Heart left ventricle (tissue), 13 donors: ENCODE results near the gene CNDP2.

Experiments
- POLR2A ChIP-seq, 2 donors: fragments of 450-650 bp; IDR thresholded peaks; one replicate each; pipeline ENCODE4 v1.6.1; 2017; ENCODE audit warnings: antibody characterized with exemption in 2 of 2, mild to moderate bottlenecking in 2 of 2, moderate library complexity in 2 of 2
- TF ChIP-seq, protein P1 (sequence below), 12 donors: fragments of 200-600 bp; sonication (generic) in 4 of 12; IDR thresholded peaks; one replicate each; pipeline versions ENCODE4 v1.5.0 to v1.8.0; 2018 to 2022; ENCODE audit warnings: antibody characterized with exemption in 12 of 12, mild to moderate bottlenecking in 5 of 12
- donor health status: ischemic (EF 13 %, LVEDD 7.1; RV severe dilation, severe dysfunction).
- donor health status: DM: no; HTN: yes; CAD: no.
- donor health status: DM: no; HTN: no; CAD: no.
- donor health status: ischemic (EF 25% LVEDD 6.9; RV normal size, moderate dysfunction).
- donor health status: ischemic (EF 25% LVEDD 5.7; RV mildly dilated, moderate dysfunction).
- donor health status: ischemic (EF 35%, LVEDD 5.7; RV mildly dilated, moderate dysfunction).
- donor health status: nonischemic (EF 11% LVEDD 7.7; RV severe dilation, severe dysfunction).
- donor health status: DM: yes; HTN: yes; CAD: no.
- donor health status: PGD.
- donor health status: ischemic (EF 29% LVEDD 5.4; RV normal size, mild dysfunction).
- donor health status: nonischemic (EF 23%, LVEDD 6.1; RV moderate dilation, normal function).

DNA sequence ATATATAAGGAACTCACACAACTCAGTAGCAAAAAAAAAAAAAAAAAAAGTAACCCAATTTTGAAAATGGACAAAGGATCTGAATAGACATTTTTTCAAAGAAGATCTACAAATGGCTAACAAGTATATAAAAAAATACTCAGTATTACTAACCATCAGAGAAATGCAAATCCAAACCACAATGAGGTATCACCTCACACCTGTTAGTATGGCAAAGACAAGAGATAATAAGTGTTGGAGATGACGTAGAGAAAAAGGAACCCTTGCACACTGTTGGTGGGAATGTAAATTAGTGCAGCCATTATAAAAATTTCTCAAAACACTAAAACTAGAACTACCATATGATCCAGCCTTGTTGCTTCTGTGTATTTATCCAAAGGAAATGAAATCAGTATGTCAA, 32.3 kb downstream of the CNDP2 start:
- TF ChIP-seq, protein P1, sequence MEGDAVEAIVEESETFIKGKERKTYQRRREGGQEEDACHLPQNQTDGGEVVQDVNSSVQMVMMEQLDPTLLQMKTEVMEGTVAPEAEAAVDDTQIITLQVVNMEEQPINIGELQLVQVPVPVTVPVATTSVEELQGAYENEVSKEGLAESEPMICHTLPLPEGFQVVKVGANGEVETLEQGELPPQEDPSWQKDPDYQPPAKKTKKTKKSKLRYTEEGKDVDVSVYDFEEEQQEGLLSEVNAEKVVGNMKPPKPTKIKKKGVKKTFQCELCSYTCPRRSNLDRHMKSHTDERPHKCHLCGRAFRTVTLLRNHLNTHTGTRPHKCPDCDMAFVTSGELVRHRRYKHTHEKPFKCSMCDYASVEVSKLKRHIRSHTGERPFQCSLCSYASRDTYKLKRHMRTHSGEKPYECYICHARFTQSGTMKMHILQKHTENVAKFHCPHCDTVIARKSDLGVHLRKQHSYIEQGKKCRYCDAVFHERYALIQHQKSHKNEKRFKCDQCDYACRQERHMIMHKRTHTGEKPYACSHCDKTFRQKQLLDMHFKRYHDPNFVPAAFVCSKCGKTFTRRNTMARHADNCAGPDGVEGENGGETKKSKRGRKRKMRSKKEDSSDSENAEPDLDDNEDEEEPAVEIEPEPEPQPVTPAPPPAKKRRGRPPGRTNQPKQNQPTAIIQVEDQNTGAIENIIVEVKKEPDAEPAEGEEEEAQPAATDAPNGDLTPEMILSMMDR (IDR thresholded peaks at IDR 0.05): no peak
- no peak for TF ChIP-seq POLR2A (IDR thresholded peaks at IDR 0.05)
